Glutamatergic neuron (in vitro differentiated cells): ENCODE measurements around the gene EIF4G3. TPM values are rescaled to one million over a fixed set of nuclear protein-coding genes. Genes with fewer than 3 reads are reported as not detected.

Experiments
- DNase-seq: peaks from one replicate; pipeline ENCODE4 v3.0.0; 2022
- H3K27ac Mint-ChIP-seq: one replicate; pipeline ENCODE4 v1.8.0; 2020; ENCODE audit warnings: mild to moderate bottlenecking, mixed read lengths, inconsistent platforms; ENCODE audit not compliant: unreplicated experiment
- H3K27me3 Mint-ChIP-seq: one replicate; pipeline ENCODE4 v1.8.0; 2020; ENCODE audit warnings: mild to moderate bottlenecking, moderate library complexity, mixed read lengths, inconsistent platforms; ENCODE audit not compliant: unreplicated experiment
- H3K36me3 Mint-ChIP-seq: one replicate; pipeline ENCODE4 v1.8.0; 2020; ENCODE audit warnings: mild to moderate bottlenecking, mixed read lengths, inconsistent platforms; ENCODE audit not compliant: unreplicated experiment
- H3K4me1 Mint-ChIP-seq: one replicate; pipeline ENCODE4 v1.8.0; 2020; ENCODE audit warnings: mild to moderate bottlenecking, low read depth, mixed read lengths, inconsistent platforms; ENCODE audit not compliant: unreplicated experiment
- H3K4me3 Mint-ChIP-seq: one replicate; pipeline ENCODE4 v1.8.0; 2020; ENCODE audit warnings: mild to moderate bottlenecking, mixed read lengths, inconsistent platforms; ENCODE audit not compliant: unreplicated experiment
- H3K9me3 Mint-ChIP-seq: one replicate; pipeline ENCODE4 v1.8.0; 2020; ENCODE audit warnings: mild to moderate bottlenecking, moderate library complexity, mixed read lengths, inconsistent platforms; ENCODE audit not compliant: unreplicated experiment
- total RNA-seq: library from RNA; stranded (reverse); fragmentation: NEBNext Ultra II Directional; extraction: Animal tissue kit (Norgen Biotek cat#: 25700); gene quantifications from one replicate; pipeline ENCODE4 v1.2.1, GENCODE V29; 2021; ENCODE audit not compliant: unreplicated experiment
- TF ChIP-seq, protein P1 (sequence below): fragments of 200-600 bp; sonication (generic); IDR thresholded peaks from one replicate; pipeline ENCODE4 v1.5.0; 2021; ENCODE audit not compliant: partially characterized antibody, unreplicated experiment

EIF4G3 gene
- total RNA-seq, 1 donor from 2014 or later = 100 TPM

GRCh38 chr1:20885121-20885520 is 291.6 kb downstream of the EIF4G3 start:
- no peaks in the 10 kb centered on the region for H3K36me3 Mint-ChIP-seq
- TF ChIP-seq, protein P1, sequence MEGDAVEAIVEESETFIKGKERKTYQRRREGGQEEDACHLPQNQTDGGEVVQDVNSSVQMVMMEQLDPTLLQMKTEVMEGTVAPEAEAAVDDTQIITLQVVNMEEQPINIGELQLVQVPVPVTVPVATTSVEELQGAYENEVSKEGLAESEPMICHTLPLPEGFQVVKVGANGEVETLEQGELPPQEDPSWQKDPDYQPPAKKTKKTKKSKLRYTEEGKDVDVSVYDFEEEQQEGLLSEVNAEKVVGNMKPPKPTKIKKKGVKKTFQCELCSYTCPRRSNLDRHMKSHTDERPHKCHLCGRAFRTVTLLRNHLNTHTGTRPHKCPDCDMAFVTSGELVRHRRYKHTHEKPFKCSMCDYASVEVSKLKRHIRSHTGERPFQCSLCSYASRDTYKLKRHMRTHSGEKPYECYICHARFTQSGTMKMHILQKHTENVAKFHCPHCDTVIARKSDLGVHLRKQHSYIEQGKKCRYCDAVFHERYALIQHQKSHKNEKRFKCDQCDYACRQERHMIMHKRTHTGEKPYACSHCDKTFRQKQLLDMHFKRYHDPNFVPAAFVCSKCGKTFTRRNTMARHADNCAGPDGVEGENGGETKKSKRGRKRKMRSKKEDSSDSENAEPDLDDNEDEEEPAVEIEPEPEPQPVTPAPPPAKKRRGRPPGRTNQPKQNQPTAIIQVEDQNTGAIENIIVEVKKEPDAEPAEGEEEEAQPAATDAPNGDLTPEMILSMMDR = no peak

GRCh38 chr1:20884513-20884912 is 292.2 kb downstream of the EIF4G3 start:
- Mint-ChIP-seq H3K4me3 (no peak overlapping the region), H3K27me3 (no peaks in the 10 kb centered on the region), H3K9me3 (no peaks in the 10 kb centered on the region), H3K4me1 (no peaks in the 10 kb centered on the region), H3K36me3 (no peaks in the 10 kb centered on the region), H3K27ac (no peak overlapping the region)
- TF ChIP-seq, protein P1 = no peak
- DNase-seq = no peak

More at GRCh38 chr1:20885121-20885520, 291.6 kb downstream of the EIF4G3 start:
- Mint-ChIP-seq H3K4me3 (no peak overlapping the region), H3K27ac (no peak overlapping the region), H3K4me1 (no peaks in the 10 kb centered on the region), H3K27me3 (no peaks in the 10 kb centered on the region), H3K9me3 (no peaks in the 10 kb centered on the region)
- DNase-seq = no peak

DNA sequence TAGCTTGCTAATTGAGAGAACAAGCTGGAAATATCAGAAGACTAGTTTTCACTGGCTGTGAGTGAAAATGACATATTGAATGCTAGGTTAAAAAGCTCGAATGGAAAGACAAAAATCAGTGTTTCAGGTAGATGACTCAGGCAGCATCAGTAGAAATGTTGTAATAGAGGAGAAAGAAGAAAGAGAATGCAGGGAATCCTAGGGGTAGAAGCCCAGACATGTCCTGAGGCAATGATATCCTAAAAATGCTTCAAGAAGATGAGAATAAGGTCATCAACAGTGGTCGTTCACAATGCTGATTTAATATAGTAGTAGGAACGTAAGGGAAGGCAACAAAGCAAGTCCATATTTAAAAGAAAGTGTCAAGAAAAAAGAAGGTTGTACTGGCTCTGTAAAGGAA is 292.9 kb downstream of the EIF4G3 start:
- Mint-ChIP-seq H3K36me3 (no peaks in the 10 kb centered on the region), H3K9me3 (no peaks in the 10 kb centered on the region), H3K27me3 (no peaks in the 10 kb centered on the region), H3K4me1 (no peaks in the 10 kb centered on the region), H3K4me3 (no peak overlapping the region), H3K27ac (no peak overlapping the region)
- TF ChIP-seq, protein P1 = no peak
- DNase-seq = no peak

DNA sequence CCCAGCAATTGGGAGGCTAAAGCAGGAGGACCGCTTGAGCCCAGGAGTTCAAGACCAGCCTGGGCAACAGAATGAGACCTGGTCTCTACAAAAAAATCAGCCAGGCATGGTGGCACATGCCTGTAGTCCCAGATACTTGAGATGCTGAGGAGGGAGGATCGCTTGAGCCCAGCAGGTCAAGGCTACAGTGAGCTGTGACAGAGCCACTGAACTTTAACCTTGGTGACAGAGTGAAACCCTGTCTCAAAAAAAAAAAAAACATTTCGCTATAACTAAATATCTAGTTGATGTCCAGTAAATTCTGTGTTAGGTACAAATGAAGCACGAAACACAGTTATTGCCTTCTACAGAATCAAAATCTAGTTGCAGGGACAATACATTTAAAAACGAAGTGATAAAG is 293.9 kb downstream of the EIF4G3 start:
- Mint-ChIP-seq H3K4me3 (no peak overlapping the region), H3K27me3 (no peaks in the 10 kb centered on the region), H3K36me3 (no peaks in the 10 kb centered on the region), H3K9me3 (no peaks in the 10 kb centered on the region), H3K4me1 (no peaks in the 10 kb centered on the region), H3K27ac (no peak overlapping the region)
- no peak for DNase-seq
- TF ChIP-seq, protein P1 = no peak

- DNase-seq = no peak
- H3K4me1 Mint-ChIP-seq = no peaks in the 10 kb centered on the region
- no peak overlapping the region for H3K27ac Mint-ChIP-seq
- TF ChIP-seq, protein P1 = no peak
- H3K4me3 Mint-ChIP-seq = no peak overlapping the region
- no peaks in the 10 kb centered on the region for H3K27me3 Mint-ChIP-seq
- H3K9me3 Mint-ChIP-seq = no peaks in the 10 kb centered on the region
- H3K36me3 Mint-ChIP-seq = no peaks in the 10 kb centered on the region
Observed at GRCh38 chr1:20878799-20879198, 297.9 kb downstream of the EIF4G3 start.
